RWPE1 (cell line): ENCODE measurements around the gene NME4.

Source experiments
- CTCF ChIA-PET: fragments of 350-600 bp; sonication (Branson Sonifier 250); formaldehyde crosslinking; extraction: SDS; loops from one replicate; lab custom pipeline; 2021; lab: Yijun Ruan, JAX
- POLR2A ChIA-PET: fragments of 400-600 bp; formaldehyde crosslinking; extraction: SDS; loops from one replicate; lab custom pipeline; 2020; ENCODE audit warnings: antibody characterized with exemption; ENCODE audit not compliant: low non-redundant PET; lab: Yijun Ruan, JAX
- DNase-seq: peaks from one replicate; pipeline ENCODE4 v3.0.0; 2012; ENCODE audit warnings: low spot score
- H3K27ac ChIP-seq: fragments of 450-650 bp; 2 replicates; pipeline ENCODE4 v1.5.1; 2017
- CTCF ChIP-seq: fragments of 450-650 bp; conservative IDR thresholded peaks from 2 replicates; pipeline ENCODE4 v1.5.1; 2017; ENCODE audit warnings: low read depth, mild to moderate bottlenecking

NME4 gene

GRCh38 chr16:363110-363765 lies 33.8 kb upstream of the NME4 start:
- H3K27ac ChIP-seq = no peak overlapping the region
- TF ChIP-seq CTCF = no peak
- ChIA-PET POLR2A (no interaction called here), CTCF (interaction anchor here (1.0 to 2.2 kb wide), 4 partner anchors 11 to 256 kb away, joined by 4 to 15 read pairs (median 4); partner anchors contain the start of gene LUC7L)
- no peak for DNase-seq

- DNase-seq = no peak
- H3K27ac ChIP-seq = peak overlapping the region; percentile 65; the same call in 1 of the 2 replicates
- ChIA-PET CTCF (interaction anchor here (0.7 to 2.2 kb wide), 2 partner anchors 256 to 298 kb away, joined by 3 to 15 read pairs; no protein-coding TSS in a partner anchor), POLR2A (no interaction called here)
- no peak for TF ChIP-seq CTCF
Measured at GRCh38 chr16:363766-364490, 33.1 kb upstream of the NME4 start.

DNA sequence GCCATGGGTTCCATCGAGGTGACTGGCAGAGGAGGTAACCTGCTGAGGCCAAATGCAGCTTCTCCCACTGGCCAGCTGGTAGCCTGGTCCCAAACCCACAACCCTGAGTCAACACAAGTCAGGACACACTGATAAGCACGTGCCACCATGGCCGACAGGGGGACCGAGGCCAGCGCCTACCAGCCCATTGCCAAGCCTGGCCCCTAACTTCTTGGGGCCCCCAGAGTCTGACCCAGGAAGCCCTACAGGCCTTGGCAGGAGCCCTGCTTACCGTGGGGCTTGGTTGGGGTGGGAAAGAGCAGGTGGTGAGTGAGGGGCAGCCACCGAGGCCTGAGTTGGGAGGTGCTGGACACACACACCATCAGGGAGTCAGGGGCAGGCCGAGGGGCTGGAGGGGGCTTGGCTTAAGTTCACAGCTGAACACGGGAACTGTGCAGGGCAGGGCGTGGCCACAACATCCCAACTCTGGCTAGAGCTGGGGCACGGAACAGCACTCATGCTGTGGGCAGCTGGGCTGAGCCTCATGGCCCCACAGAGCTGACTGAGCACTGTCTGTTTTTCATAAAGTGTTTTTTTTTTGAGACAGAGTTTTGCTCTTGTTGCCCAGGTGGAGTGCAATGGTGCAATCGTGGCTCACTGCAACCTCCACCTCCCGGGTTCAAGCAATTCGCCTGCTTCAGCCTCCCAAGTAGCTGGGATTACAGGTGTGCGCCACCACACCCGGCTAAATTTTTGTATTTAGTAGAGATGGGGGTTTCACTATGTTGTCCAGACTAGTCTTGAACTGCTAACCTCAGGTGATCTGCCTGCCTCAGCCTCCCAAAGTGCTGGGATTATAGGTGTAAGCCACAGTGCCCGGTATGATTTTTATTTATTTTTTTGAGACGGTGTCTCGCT lies 32.2 kb upstream of the NME4 start:
- H3K27ac ChIP-seq = peak overlapping the region; percentile 65
- POLR2A ChIA-PET = interaction anchor here (0.7 kb wide), 1 partner anchor 60 kb away, joined by 3 read pairs; the partner anchor contains the start of gene RAB11FIP3
- DNase-seq = no peak
- TF ChIP-seq CTCF = no peak
- CTCF ChIA-PET = interaction anchor here (0.7 kb wide), 1 partner anchor 299 kb away, joined by 3 read pairs; no protein-coding TSS in a partner anchor

- ChIA-PET CTCF (interaction anchor here (0.6 kb wide), 1 partner anchor 14 kb away, joined by 4 read pairs; the partner anchor contains the start of gene AXIN1), POLR2A (no interaction called here)
- no peak for TF ChIP-seq CTCF
- DNase-seq = no peak
- H3K27ac ChIP-seq = peak overlapping the region; percentile 65
Measured at GRCh38 chr16:366476-366875, 30.5 kb upstream of the NME4 start.

- ChIA-PET POLR2A (no interaction called here), CTCF (no interaction called here)
- H3K27ac ChIP-seq = peak overlapping the region; percentile 65
- no peak for TF ChIP-seq CTCF
- DNase-seq = no peak
Measured at GRCh38 chr16:367333-367903, 29.6 kb upstream of the NME4 start.
